Activated CD8-positive, alpha-beta memory T cell treated with anti-CD3 and anti-CD28 coated beads for 1 hour (primary cell): ENCODE measurements around the gene C1orf198.
"Not testable (repeated sequence)": the region's sequence is repeated elsewhere in the genome, so short reads cannot be mapped to it uniquely, and the experiment has no call there.

Source experiments
- DNase-seq, 2 donors: peaks; one replicate each; pipeline ENCODE4 v3.0.0-alpha.2; 2020; ENCODE audit warnings: low read depth in 1 of 2; ENCODE audit errors: extremely low read depth in 1 of 2

Gene C1orf198

DNA sequence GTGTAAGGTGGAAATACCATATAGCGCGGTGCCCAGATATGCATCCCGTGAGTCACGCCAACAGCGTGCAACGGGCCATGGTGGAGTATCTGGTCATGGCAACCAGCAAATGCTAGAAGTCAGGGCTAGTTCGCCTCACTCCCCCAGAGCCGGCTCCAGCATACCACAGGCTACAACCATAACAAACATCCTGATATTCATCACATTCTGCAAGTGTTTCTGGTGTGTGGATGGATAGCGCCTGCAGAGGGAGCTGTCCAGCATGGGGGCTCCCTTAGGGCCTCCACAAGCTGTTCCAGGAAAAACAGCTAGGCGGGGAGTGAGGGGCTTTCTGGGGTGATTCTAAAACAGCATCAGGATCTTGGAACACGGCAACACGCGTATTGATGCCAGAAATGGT lies 6.8 kb downstream of the C1orf198 start:
- no peak for DNase-seq

DNA sequence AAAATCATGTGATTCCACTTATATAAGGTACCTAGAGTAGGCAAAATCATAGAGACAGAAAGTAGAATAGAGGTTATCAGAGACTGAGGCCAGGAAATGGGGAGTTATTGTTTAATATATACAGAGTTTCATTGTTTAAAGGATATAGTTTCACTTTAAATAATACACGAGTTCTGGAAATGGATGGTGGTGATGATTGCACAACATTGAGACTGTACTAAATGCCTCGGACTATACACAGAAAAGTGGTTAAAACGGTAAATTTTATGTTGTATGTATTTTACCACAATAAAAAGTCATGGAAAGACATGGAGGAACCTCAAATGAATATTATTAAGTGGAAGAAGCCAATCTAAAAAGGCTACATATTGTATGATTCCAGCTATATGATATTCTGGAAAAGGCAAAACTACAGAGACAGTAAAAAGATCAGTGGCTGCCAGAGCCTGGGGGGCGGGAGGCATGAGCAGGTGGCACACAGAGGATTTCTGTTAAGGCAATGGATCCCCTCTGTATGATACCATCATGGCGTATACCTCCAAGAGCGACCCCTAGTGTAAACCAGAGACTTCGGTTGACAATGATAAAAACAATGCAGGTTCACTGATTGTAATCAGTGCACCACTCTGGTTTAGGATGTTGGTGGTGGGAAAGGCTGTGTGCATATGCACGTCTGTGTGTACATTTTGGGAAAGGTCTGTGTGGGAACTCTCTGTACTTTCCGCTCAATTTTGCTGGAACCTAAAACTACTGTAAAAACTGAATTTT lies 7.5 kb downstream of the C1orf198 start:
- DNase-seq, result no peak

DNA sequence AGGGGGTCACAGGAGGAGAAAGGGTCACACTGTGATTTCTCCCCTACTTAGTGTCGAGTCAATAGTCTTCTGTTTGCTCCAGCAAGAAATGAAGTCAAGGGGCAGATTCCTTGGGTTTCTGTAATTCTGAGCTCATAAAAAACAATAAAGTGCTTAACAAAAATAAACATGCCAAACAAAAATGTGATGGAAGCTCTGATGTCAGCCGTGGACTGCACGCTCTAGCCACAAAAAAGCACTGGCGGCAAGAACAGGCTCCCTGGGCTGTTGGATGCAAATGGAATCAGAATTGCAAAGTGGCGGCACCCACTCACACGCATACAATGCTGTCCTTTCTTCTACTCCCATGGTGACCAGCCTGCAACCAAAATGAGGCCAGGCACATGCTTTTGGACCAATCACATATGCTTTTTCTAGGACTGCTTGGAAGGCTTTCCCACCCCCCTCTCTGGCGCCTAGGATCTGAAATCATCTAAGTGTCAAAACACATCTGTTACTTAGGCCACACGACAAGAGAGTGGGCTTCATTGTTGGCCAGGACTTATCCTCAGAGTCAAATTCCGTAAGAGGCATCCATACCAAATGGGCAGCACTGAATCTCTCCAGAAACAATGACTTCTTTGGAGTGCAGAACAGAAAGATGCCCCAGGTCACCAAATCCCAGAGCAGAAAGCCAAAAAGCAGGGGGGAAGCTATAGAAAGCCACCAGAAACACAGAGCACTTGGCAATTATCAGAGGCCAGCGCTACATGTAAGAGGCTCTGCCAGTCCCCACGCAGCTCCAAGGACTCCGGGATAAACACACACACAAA lies 9.2 kb downstream of the C1orf198 start:
- no peak for DNase-seq

DNA sequence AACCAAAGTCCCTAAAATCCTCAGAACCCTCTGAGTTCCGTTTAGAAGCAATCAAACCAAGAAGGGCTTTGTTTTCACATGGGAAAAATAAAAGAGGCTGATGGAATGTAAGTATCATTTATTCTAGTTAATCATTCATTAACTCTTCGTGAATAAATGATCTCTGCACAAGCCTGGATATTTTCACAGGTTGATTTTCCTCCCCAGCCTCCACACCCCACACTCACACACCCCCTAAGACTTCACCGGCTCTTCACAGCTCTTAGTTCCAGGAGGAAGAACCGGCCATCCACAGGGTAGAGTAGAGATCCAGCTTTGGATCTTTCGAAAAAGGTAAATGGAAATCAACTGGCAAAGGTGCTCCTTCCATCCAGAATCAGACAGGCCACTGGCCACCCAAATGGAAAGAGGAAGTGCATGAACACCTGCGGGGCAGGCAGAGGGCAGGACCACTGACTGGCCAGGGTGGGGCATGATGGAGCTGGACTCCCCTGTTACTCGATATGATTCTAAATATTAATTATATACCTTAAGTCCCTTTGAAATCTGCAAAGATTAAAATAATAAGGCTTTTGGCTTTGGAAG lies 10.0 kb downstream of the C1orf198 start:
- DNase-seq, result no peak

DNA sequence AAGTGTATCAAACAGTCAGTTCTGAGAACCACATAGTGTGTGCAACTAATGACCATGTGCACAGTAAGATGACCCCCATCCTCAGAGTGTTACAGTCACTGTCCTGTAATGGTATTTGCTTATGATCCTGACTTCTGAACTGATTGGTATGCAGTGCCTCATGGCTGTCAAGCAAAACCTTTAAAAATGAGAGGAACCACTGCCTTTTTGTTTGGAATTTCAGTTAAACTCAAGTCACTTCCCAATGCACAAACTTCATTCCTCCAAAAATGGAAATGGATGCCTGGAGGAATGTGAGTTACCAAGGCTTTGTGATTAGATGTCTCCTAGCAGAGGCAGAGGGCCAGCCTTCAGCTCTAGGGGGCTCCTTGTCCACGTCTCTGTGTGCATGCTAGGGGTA lies 10.5 kb downstream of the C1orf198 start:
- no peak for DNase-seq

DNA sequence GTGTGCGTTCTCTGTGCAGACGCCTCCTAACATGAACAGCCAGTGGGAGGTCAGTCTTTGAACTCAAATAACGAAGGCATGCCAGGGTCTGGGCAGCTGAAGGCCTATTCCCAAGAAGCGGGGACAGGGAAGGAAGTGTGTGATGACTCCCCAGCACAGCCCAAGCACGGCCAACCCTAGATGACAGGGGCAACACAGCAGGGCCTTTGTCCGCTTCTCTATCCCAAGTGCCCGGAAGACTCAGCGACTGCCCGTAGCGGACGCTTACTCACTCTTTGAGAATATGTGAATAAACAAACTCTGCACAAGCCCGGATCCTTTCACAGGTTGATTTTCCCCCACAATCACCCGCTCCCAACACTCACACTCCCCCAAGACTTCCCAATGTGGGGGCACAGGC lies 11.2 kb downstream of the C1orf198 start:
- DNase-seq, result no peak

DNA sequence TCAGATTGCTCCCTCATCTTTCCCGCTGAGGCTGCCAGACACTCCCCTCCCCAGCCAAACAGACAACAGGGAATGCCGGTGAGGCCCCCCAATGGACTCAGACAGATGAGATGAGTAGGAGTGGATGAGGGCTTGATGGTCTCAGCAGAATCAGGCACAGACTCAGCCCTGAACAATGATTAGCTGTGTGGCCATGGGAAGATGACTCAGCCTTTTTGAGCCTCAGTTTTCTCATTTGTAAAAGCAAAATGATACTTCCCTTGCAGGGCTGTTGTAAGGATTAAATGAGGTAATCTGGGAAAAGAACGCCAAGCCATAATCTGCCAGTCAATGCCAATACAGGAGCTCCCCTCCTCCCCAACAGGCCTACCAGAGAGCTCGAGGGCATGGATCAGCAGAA lies 12.4 kb downstream of the C1orf198 start:
- no peak for DNase-seq

DNA sequence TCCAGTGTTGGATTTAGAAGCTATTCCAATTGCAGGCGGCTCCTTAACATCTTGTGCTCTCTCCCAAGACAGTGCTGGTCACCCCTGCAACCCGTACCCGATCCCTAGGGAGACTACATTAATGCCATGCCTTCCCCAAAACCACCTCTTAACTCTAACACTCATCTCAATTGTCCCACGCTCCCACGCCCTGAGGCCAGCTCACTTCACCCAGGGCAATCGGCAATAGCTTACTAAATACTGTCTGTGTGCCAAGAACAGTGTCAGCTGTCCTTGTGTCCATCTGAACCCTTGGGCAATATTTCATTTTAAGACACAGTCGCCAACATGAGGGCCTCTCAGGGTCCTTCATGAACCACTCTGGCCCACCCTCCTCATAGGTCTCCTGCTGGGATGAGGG lies 13.9 kb downstream of the C1orf198 start:
- DNase-seq, result no peak

DNA sequence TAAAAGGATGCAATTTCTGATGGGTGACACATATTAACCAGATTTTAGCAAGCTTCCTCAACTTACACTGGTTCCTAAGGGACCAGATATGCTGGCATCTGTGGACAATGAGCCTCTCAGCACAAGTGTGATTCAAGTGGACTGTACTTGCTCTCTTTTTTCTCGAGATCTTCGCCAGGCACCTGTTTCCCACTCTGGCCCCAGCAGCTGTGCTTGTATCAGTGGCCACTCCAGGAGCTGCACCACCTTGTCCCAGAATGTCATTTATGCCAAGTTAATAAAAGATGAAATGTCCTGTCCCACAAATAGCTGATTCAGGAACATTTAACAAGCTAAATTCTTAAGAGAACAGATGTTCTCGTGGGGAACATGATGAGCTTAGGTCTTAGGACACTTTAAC lies 14.6 kb downstream of the C1orf198 start:
- no peak for DNase-seq

DNA sequence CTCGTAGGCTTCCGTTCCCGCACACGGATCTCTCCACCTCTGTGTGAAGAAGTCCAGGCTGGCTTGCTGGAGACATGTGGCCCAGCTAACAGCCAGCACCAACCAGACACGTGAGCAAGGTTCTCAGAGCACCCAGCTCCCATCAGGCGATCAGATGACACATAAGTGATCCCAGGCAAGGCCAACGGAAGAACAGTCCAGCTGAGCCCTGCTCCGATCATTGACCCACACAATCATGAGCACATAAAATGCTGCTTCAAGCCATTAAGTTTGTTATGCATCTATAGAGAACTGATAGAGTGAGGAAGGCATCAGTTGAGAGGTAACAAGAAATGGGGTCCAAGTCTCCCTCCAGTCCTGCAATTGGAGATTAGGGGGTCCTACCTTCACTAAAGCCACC lies 15.4 kb downstream of the C1orf198 start:
- no peak for DNase-seq

DNA sequence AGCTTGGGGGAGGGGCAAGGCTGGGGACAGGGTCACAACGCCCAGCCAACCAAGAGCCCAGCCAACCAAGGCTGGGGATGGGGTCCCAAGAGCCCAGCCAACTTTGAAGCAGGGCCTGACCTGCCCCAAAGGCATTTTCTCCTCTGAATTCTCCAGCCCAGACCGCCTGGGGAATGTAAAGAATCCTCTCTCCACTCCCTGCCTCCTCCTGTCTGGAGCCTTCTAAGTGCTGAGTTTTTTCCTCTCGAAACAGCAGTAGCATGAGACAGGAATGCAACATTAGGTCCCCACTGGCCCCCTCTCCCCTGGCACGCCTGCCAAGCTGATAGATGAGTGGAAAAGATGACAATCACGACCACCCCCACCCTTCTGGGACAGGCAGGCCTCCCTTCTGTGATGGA lies 17.0 kb downstream of the C1orf198 start:
- no peak for DNase-seq

DNA sequence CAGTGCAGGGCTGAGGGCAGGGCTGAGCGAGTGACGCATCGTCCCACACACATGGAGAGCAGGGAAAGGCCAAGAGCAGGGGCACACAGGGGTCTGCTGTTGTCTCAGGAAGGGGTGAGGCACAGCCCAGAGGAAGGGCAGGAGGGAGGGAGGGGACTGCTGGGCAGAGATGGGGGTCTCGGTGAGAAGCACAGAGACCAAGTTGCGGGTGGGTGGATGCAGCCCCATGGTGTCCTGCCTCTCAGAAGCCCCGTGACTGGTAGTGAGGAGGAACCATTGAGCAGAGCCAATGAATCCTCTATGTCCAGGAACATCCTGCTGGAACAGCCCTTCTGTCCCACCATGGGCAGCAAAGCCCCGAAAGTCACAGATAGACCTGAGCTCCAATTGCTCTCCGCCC lies 17.8 kb downstream of the C1orf198 start:
- no peak for DNase-seq

DNA sequence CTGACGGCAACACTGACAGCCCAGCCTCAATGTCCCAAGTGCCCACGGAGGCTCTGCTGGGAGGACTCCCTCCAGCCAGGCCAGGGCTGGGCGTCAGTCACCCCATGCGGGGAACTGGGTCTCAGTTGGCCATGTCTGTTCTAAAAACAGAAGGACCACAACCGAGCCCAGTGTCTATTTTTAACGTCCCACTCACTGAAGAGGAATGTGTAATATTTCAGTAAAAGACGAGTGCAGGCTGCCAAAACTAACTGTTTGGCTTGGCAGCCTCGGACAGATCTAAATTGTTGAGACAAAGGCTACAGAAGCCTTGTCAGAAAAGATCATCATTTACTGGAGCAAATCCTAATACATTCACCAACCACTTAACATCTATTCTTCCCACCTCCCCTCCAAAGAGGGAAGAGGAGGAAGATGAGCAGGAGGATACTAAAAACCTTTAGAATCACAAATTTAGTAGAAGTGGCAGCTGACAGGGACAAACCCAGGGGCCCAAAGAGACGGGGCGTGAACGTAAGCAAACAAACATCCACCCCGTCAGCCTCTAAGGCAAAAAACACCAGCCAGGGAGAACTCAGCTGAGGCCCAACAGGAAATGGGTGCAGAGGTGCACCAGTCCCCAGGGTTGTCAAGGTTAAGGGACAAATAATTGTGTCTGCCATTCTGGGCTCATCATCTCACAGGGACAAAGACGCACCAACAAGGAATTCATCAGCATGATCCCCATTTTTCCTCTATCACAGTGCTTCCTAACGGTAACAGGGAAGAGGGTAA lies 18.7 kb downstream of the C1orf198 start:
- no peak for DNase-seq

DNA sequence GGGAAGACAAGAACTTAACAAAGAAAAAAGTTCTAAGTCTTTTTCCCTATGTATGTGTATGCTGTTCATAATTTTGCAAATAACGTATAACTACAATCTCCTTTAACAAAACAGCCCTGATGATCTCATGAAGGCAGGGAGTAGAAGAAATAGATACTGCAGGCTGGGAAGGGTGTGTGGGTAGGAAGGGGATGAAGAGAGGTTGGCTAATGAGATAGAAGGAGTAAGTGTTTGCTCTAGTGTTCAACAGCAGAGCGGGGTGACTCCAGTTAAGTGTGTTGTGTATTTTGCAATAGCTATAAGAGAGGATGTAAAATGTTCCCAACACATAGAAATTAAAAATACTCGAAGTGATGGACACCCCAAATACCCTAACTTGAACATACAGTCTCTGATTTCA lies 20.1 kb downstream of the C1orf198 start:
- no peak for DNase-seq

DNA sequence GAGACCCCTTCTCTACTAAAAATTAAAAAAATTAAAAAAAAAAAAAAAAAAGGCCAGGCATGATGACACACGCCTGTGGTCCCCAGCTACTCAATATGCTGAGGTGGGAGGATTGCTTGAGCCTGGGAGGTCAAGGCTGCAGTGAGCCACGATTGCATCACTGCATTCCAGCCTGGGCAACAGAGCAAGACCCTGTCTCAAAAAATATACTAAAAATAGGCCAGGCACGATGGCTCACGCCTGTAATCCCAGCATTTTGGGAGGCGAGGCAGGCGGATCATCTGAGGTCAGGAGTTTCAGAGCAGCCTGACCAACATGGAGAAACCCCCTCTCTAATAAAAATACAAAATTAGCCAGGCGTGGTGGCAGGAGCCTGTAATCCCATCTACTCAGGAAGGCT lies 23.1 kb downstream of the C1orf198 start:
- not testable (repeated sequence) for DNase-seq

DNA sequence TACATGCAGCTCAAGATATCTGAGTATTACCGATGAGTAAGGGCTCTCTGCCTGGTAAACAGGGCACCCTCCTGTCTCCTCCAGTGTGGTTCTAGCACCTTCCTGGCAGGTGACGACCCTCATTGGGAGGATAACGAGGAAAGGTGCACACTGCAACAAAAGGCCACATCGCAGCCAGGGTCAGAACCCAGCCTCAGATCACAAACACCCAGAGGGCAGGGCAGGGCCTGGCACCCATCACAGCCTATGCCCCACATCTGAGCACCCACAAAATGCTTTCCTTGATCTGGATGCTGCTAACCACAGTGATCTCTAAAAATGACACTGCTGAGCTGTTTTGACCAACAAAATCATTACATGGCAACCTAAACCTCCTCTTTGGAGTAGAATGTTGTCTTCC lies 23.8 kb downstream of the C1orf198 start:
- DNase-seq, result no peak

DNA sequence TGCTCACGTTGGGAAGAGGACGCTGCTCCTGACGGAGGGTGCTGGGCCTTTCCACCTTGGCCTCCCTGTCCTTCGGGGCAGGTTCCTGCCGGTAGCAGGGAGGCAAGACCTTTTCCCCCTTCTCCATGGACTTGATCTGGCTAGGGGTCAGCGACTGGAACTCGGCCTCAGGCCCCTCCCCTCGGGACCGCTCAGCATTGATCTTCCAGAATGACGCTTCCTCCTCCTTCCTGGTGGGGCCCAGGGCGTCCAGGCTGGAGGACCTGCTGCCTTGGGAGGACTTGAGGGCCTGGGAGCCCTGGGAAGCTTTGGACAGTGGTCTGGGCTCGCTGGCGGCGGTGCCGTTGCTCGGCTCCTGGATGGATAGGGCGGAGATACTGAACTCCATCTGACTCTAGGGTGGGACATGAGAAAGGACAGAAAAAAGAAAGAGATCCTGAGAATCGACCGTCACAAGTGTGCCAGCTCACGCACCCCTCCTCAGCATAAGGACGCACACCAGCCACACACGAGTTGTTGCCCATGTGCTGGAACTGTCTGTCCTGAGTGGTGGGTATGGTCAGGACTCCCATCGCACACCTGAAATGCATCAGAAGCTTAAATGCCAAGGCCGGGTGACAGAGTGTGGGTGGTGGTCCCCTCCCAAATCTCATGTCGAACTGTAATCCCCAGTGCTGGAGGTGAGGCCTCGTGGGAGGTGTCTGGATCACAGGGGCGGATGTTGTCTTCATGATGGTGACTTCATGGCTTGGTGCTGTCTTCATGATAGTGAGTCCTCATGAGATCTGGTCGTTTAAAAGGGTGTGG lies 24.6 kb downstream of the C1orf198 start:
- DNase-seq, result no peak

DNA sequence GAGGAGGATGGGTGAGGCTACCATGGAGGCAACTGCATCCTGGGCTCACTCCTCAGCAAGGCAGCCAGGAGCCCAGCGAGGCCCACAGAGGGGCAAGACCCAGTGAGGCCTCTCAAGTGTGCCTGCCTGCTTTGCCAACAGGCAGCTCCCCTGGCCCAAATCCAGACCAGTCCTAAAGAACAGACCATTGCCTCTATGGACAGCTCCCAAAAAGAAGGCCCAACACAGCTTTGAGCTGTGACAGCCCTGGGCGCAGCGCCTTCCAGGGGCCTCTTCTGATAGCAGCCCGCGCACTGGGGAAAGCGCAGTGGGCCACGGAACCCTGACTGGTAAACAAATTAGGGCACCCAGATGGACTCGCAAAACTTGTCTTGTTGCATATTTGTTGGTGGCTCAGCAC lies 25.5 kb downstream of the C1orf198 start:
- DNase-seq, result no peak

DNA sequence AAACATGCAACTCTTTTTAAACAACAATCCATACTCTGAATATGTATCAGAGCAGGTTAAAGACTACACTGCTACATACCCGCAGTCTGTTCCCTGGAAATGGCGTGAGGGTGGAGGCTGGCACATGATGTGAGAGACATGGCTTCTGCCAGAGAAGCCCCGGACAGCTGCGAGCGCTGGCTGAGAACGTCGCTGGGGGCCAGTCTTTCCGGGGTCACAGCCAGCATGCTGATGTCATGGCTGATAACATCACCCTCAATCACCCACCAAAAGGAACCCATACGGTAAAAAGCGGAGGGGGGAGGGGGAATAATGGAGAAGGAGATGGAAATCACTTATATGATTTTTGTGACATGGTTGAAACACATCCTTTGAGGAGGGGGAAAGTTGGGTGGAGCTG lies 29.1 kb downstream of the C1orf198 start:
- DNase-seq, result no peak

DNA sequence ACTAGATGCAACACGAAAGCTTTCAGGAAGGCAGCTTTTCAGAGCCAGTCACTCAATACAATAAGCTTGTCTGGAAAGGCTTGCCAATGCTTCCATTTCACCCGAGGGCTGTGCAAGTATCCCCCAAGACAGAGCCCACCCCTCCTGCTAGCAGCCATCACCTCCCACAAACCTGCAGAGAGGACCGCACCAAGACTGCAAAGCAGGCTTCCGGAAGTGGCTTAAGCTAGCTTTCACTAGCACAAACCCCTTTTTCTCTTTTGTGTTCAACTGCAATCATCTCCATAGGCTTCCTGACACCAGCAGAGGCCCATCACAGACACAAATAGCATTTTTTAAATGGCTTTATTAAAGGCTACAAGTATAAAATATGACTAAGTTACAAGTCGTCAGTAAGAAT lies 31.5 kb downstream of the C1orf198 start:
- DNase-seq, result no peak
